OCI-LY3 (cell line): ENCODE results near the gene ATP7A.

Experiments used
- H2AFZ ChIP-seq: fragments of 200-600, 300-600 bp; shearing (Covaris generic); 2 replicates; pipeline ENCODE4 v1.6.0; 2014; ENCODE audit warnings: antibody characterized with exemption, low read depth, low read length
- H3K27ac ChIP-seq: fragments of 200-600, 300-600 bp; sonication (generic); 2 replicates; pipeline ENCODE4 v1.5.1; 2014; ENCODE audit warnings: mild to moderate bottlenecking, low read length, moderate library complexity, mixed read lengths
- H3K27me3 ChIP-seq: fragments of 200-600, 300-600 bp; sonication (generic); 2 replicates; pipeline ENCODE4 v1.6.1; 2014; ENCODE audit warnings: low read depth, low read length, mixed read lengths
- H3K36me3 ChIP-seq: fragments of 200-600, 300-600 bp; sonication (generic); replicated peaks from 2 replicates; pipeline ENCODE3; 2014; ENCODE audit warnings: low read depth, low read length, mixed read lengths
- H3K4me1 ChIP-seq: fragments of 300-600, 200-600 bp; sonication (generic); 2 replicates; pipeline ENCODE4 v1.6.1; 2014; ENCODE audit warnings: low read length, mixed read lengths
- H3K4me2 ChIP-seq: fragments of 200-600, 300-600 bp; sonication (generic); 2 replicates; pipeline ENCODE4 v1.6.1; 2014; ENCODE audit warnings: low read length, mixed read lengths
- H3K4me3 ChIP-seq: fragments of 300-600, 200-600 bp; sonication (generic); 2 replicates; pipeline ENCODE4 v1.5.1; 2014; ENCODE audit warnings: antibody characterized with exemption, mild to moderate bottlenecking, low read length, moderate library complexity
- H3K79me2 ChIP-seq: fragments of 300-600, 200-600 bp; shearing (Covaris generic); 2 replicates; pipeline ENCODE4 v1.6.1; 2014; ENCODE audit warnings: mild to moderate bottlenecking, low read length, mixed read lengths
- H3K9ac ChIP-seq: fragments of 300-600, 200-600 bp; shearing (Covaris generic); 2 replicates; pipeline ENCODE4 v1.6.0; 2014; ENCODE audit warnings: mild to moderate bottlenecking, low read length, moderate library complexity
- H3K9me3 ChIP-seq: fragments of 200-600, 300-600 bp; shearing (Covaris generic); 2 replicates; pipeline ENCODE4 v1.6.1; 2014; ENCODE audit warnings: low read length, mixed read lengths; ENCODE audit not compliant: insufficient read depth
- H4K20me1 ChIP-seq: fragments of 200-600, 300-600 bp; sonication (generic); 2 replicates; pipeline ENCODE4 v1.6.1; 2016; ENCODE audit warnings: low read length, mixed read lengths; ENCODE audit not compliant: insufficient read depth
- EZH2phosphoT487 ChIP-seq: fragments of 200-600 bp; shearing (Covaris generic); IDR thresholded peaks from 2 replicates; pipeline ENCODE4 v1.6.1; 2018; ENCODE audit warnings: antibody characterized with exemption, mixed run types, low read depth
- TF ChIP-seq, protein P1 (sequence below): fragments of 200-600, 300-600 bp; sonication (generic); IDR thresholded peaks from 2 replicates; pipeline ENCODE4 v1.5.1; 2014; ENCODE audit warnings: antibody characterized with exemption, low read length, low read depth

ATP7A gene

DNA sequence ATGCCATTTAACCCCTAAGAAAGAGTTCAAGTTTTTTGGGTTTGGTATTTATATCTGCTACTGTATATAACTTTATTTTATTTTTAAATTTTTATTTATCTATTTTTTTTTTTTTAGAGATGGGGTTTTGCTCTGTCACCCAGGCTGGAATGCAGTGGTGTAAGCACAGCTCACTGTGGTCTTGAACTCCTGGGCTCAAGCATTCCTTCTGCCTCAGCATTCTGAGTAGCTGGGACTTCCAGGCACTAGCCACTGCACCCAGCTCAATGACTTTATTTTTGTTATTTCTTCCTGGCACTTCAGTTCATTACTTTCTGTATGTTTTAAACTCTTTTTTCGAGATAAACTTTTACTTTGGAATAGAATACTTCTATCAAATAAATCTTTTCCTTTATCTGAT, 101.4 kb downstream of the ATP7A start:
- no peaks in the 10 kb centered on the region for H4K20me1 ChIP-seq
- no peak overlapping the region for H3K27ac ChIP-seq
- H3K4me3 ChIP-seq: no peak overlapping the region
- no peak overlapping the region for H2AFZ ChIP-seq
- no peaks in the 10 kb centered on the region for H3K9me3 ChIP-seq
- H3K9ac ChIP-seq: no peak overlapping the region
- no peak overlapping the region for H3K4me2 ChIP-seq
- H3K36me3 ChIP-seq: no peaks in the 10 kb centered on the region
- H3K4me1 ChIP-seq: no peaks in the 10 kb centered on the region
- no peaks in the 10 kb centered on the region for H3K27me3 ChIP-seq
- TF ChIP-seq, protein P1, sequence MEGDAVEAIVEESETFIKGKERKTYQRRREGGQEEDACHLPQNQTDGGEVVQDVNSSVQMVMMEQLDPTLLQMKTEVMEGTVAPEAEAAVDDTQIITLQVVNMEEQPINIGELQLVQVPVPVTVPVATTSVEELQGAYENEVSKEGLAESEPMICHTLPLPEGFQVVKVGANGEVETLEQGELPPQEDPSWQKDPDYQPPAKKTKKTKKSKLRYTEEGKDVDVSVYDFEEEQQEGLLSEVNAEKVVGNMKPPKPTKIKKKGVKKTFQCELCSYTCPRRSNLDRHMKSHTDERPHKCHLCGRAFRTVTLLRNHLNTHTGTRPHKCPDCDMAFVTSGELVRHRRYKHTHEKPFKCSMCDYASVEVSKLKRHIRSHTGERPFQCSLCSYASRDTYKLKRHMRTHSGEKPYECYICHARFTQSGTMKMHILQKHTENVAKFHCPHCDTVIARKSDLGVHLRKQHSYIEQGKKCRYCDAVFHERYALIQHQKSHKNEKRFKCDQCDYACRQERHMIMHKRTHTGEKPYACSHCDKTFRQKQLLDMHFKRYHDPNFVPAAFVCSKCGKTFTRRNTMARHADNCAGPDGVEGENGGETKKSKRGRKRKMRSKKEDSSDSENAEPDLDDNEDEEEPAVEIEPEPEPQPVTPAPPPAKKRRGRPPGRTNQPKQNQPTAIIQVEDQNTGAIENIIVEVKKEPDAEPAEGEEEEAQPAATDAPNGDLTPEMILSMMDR: no peak
- no peak for TF ChIP-seq EZH2phosphoT487
- no peaks in the 10 kb centered on the region for H3K79me2 ChIP-seq

DNA sequence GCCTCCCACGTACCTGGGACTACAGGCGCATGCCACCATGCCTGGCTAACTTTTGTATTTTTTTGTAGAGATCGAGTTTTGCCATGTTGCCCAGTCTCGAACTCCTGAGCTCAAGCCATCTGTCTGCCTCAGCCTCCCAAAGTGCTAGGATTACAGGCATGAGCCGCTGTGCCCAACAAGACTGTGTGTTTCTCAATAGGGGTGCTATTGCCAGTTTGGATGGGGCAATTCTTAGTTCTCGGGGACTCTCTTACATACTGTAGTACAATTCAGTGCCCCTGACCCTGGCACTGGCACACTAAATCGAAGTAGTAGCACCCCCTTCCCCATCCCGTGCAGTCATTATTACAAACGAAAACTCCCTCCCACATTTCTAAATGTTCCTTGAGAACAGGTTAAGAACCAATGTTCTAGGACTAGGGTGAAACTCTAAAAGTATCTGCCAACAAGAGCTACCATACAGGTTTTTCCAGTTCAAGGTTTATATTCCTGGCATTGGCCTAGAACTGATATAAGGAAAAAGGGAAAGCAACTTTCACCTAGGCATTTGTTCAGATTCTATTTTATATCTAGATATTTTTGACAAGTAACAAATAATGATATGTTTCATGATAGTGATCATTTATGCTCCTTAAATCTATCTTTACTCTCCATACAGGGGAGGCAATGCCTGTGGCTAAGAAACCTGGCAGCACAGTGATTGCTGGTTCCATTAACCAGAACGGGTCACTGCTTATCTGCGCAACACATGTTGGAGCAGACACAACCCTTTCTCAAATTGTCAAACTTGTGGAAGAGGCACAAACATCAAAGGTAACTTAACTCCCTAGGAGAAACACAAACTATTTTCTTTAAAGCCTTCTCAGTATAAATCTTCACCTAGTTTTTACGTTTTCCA, 109.3 kb downstream of the ATP7A start:
- no peak for TF ChIP-seq EZH2phosphoT487
- TF ChIP-seq, protein P1: no peak
- Histone ChIP-seq H2AFZ (no peak overlapping the region), H3K4me1 (peaks cover 9% of the 10 kb centered on the region; the same call in 1 of the 2 replicates), H3K4me2 (no peak overlapping the region), H4K20me1 (no peaks in the 10 kb centered on the region), H3K27me3 (no peaks in the 10 kb centered on the region), H3K36me3 (no peaks in the 10 kb centered on the region), H3K4me3 (no peak overlapping the region), H3K79me2 (no peaks in the 10 kb centered on the region), H3K27ac (no peak overlapping the region), H3K9me3 (no peaks in the 10 kb centered on the region), H3K9ac (no peak overlapping the region)

DNA sequence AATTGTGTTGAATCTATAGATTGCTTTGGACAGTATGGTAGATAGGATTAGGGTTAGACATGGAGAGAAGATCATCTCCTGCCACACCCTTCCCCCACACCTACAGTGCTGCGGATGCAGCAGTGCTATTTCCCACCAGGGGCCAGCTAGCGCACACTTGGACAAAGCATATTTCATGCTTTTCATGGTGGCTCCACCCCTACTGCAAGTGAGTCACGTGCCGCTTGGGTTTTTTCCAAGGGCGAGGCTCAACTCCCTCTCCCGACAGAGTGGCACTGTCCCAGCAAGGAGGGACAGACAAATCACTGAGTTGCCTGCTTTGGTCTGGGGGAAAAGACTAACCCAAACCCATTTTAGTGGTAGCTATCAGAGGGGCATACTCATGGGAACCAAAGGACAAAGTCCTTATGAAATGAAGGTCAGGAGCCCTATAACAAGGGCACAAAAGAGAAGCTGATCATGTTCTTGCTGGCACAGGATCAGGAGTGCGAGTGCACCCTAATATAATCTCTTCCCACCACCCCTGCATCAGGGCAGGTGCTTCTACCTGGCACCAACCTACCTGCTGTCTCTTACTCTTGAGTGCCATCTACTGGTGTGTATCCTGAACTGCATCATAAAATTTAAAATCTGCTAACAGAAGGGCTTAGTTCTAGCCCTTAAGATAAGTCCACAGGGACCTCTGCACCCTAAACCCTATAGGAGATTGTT, 114.0 kb downstream of the ATP7A start:
- no peak overlapping the region for H3K9ac ChIP-seq
- H3K27ac ChIP-seq: no peak overlapping the region
- no peaks in the 10 kb centered on the region for H3K9me3 ChIP-seq
- no peak overlapping the region for H3K4me3 ChIP-seq
- no peaks in the 10 kb centered on the region for H3K27me3 ChIP-seq
- no peaks in the 10 kb centered on the region for H3K4me1 ChIP-seq
- H2AFZ ChIP-seq: no peak overlapping the region
- no peaks in the 10 kb centered on the region for H3K79me2 ChIP-seq
- H3K4me2 ChIP-seq: no peak overlapping the region
- no peak for TF ChIP-seq EZH2phosphoT487
- TF ChIP-seq, protein P1: peak; percentile 80
- H4K20me1 ChIP-seq: no peaks in the 10 kb centered on the region
- H3K36me3 ChIP-seq: no peaks in the 10 kb centered on the region

DNA sequence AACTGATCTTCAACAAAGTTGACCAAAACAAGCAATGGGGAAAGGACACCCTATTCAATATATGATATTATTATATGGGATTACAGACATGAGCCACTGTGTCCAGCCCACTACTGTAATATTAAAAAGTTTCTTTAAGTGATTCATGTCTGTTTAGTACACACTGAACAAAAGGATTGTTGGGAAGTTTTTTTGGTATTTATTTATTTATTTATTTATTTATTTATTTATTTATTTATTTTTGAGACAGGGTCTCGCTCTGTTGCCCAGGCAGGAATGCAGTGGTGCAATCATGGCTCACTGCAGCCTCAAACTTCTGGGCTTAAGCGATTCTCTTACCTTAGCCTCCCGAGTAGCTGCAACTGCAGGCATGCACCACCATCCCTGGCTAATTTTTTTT, 117.3 kb downstream of the ATP7A start:
- no peak overlapping the region for H2AFZ ChIP-seq
- no peak overlapping the region for H3K4me3 ChIP-seq
- H3K27ac ChIP-seq: no peak overlapping the region
- no peaks in the 10 kb centered on the region for H3K79me2 ChIP-seq
- H3K4me2 ChIP-seq: no peak overlapping the region
- H4K20me1 ChIP-seq: no peaks in the 10 kb centered on the region
- H3K27me3 ChIP-seq: no peaks in the 10 kb centered on the region
- no peaks in the 10 kb centered on the region for H3K36me3 ChIP-seq
- peaks cover 5% of the 10 kb centered on the region for H3K4me1 ChIP-seq
- no peak for TF ChIP-seq EZH2phosphoT487
- TF ChIP-seq, protein P1: no peak
- no peaks in the 10 kb centered on the region for H3K9me3 ChIP-seq
- no peak overlapping the region for H3K9ac ChIP-seq
